ENCODE data around the gene CCDC85C.

DNA sequence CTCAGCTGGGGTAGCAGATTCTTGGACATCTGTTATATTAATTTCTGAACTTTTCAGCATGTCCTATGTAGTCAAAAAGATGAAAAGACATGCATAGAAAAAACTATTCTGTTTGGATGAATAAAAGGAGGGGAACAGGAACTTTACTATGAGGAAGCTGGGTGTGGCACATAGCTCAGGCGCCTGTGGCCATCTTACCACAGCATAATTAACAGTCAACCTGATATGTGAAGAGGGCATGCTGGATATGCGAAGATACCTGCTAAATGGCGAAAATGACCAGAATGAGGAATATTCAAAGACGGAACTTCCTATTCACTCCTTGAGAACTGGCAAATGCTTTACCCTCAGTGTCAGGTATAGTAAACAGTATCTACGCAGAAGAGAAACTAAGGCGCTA is 141.8 kb downstream of the CCDC85C start:
- no peak for TF ChIP-seq POLR2AphosphoS5 (IDR thresholded peaks at IDR 0.05; ENCODE audit: borderline replicate concordance, low read depth, low read length)
- TF ChIP-seq EZH2 (IDR thresholded peaks at IDR 0.05), result no peak

All from SK-N-MC (cell line).